Erythroblast (primary cell): ENCODE measurements around the gene METTL23.

Experiments used
- GATA1 ChIP-seq: IDR thresholded peaks from 2 replicates; pipeline ENCODE4 v1.6.1; 2011; ENCODE audit warnings: low read depth, mild to moderate bottlenecking, control low read depth, low read length, moderate library complexity
- POLR2A ChIP-seq: IDR thresholded peaks from 2 replicates; pipeline ENCODE4 v1.6.1; 2011; ENCODE audit warnings: mild to moderate bottlenecking, low read length

- TF ChIP-seq POLR2A (no peak), GATA1 (no peak)
Measured at GRCh38 chr17:76704805-76705204, 21.8 kb upstream of the METTL23 start.
